T1000 (cell line): ENCODE data around the gene RASGRF2.

Experiments used
- DNase-seq: peaks from one replicate; lab custom pipeline; 2025; ENCODE audit warnings: mixed read lengths; lab: John Stamatoyannopoulos, UW

The RASGRF2 gene

DNA sequence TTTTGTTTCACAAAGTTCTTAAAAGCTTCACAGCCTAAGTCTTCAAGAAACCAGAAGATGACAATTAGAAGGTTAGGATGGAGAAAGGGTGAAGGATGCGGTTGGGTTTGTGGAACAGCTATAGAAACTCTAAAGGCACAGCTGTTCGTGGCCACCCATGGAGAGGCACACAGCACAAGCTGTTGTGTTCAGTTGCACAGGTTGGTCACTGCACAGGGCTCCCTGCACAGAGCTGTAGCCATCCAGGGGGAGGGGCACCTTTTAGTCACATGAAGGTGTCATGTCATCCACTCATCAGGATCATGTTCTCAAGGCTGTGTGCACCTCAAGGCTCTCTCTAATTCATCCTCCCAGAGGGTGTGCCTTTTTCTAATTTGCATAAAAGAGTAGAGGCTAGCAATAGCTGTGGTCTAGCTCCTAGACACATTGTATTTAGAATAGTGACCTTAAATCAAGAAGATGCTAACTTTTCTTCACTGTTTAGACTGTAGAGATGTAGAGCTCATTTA lies 5.0 kb upstream of the RASGRF2 start:
- no peak for DNase-seq

DNA sequence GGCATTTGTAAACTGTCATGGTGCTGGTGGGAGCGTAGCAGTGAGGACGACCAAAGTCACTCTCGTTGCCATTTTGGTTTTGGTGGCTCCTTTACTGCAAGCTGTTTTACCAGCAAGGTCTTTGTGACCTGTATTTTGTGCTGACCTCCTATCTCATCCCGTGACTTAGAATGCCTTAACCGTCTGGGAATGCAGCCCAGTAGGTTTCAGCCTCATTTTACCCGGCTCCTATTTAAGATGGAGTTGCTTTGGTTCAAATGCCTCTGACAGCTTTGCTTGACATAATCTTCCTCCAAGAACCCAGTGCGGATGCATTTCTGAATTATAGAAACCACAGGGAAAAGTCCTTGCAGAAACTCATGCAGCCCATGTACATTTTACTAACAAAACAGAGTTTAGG lies 3.9 kb upstream of the RASGRF2 start:
- DNase-seq: no peak

DNA sequence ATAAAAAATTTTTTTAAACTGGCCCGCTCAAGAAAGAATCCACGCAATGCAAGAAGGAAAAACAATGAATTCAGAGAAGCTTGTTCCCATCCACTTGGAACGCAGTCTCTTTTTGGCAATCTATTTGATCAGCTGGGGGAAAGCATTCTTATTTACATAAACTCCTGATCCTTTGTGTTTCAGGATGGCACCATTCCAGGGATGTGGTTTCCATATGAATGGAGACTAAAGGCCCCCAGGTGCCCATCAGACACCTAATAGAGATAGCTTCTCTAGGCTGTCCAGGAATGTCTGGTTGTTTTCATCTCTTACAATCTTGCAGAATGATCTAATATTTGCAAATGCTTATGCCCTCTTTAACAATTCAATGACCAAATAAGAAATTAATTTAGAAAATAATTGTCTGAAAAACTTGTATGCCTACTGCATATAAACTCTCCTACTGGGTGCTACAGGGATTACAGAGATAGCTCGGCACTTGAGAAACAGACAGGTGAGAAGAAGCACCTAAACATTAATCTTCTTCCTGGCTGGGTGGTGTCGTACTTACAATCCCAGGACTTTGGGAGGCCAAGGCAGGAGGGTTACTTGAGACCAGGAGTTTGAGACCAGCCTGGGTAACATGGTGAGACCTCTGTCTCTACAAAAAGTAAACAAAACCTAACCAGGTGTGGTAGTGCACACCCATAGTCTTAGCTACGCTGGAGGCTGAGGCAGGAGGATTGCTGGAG lies 3.0 kb upstream of the RASGRF2 start:
- DNase-seq: no peak

DNA sequence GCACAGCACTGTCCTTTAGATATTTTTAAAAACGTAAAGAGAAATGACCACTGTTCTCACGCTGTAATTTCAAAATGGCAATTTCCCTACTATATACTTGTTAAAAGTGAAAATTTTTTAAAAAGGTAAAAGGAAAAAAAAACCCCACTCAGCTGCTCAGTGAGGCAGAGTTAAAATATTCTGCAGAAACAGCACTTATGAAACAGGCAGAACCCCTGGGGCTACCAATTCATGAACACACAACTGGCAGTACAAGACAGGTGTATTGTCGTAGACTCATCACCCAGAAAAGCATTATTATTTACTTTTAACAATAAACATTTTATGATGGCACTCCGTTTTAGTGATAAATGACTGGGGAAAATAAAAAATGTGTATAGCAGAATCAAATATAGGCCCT lies 1.5 kb upstream of the RASGRF2 start:
- DNase-seq: no peak

DNA sequence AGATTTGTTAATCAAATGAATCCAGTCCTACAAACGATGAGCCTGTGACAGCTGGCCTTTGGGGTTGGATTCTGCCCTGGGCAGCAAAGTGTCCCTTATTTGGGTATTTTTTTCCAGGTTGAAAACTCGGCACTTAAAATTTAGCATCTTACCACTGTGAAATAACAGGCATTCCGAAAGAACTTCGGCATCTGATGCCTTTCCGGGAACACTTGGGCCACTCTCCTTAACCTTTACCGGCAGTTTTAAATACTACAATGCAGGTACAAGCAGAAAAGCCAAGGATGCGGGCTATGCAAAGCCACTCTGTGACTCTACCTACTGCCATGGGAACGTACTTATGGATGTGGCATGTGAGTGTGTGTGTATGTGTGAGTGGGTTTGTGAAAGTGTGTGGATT lies 1.0 kb upstream of the RASGRF2 start:
- DNase-seq: no peak

DNA sequence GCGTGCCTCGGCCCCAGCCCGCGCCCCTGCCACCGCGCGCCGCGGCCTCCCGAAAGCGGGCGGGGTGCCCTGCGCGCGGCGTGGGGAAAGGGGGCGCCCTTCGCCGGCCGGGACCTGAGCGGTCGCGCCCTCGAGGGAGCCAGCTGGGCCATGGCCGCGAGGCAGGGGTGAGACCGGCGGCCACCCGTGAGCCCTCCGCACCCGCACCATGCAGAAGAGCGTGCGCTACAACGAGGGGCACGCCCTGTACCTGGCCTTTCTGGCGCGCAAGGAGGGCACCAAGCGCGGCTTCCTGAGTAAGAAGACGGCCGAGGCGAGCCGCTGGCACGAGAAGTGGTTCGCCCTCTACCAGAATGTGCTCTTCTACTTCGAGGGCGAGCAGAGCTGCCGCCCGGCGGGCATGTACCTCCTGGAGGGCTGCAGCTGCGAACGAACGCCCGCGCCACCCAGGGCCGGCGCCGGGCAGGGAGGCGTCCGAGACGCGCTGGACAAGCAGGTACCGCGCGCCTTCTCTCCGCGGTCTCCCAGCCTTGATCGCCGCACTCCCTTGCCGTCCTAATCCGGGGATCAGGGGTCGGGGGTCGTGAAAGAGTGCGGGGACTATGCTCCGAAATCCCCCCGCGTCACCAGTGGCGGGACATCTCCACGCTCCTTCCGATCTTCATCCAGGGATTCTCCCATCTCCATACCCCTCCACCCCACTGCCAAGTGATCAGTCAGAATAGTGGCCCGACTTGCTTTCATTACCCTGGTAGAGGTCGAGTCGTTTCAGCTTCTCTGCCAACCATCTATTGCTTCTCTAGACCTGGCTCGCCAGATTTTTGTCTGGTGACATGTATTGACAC lies 590 bp downstream of the RASGRF2 start:
- peak; percentile 6 for DNase-seq

DNA sequence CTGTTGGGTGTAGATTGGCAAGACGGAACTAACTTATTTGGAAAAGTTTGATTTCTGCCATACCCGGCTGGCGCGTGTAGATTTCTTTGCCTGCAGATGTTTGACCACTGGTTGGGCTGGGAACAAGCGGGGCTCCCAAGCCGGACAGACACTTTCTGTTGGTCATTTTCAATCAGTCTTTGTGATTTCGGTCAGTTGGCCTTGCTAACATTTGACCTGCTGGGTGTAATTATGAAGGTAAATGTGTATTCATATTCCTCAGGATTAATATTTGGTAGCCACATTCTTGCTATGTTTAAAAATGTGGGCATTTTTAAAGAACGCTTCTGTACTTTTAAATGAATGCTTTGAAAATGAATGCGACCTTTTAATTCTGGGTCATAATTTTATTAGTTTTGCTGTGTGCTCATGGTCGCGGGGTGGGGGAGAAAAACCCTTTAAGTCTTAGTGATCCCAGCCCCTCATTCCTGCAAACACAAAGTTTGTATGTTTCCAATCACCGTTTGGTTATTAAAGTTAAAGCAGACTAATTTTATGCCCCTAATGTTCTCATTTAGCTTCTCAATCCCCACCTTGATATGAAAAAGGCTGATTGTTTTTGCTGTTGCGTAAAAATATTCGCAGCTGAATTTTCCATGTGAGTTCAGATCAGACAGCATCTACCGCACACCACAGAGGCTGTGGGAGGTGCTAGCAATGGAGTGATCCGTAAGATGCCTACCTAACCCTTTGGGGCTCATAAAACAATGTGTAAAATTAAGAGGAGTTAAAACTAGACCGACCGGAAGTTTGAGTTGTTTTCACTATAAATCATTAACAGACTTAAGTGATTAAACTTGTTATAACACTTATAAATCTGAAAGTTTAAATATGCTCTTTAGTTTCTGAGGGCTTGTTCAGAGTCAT lies 1.5 kb downstream of the RASGRF2 start:
- DNase-seq: no peak

DNA sequence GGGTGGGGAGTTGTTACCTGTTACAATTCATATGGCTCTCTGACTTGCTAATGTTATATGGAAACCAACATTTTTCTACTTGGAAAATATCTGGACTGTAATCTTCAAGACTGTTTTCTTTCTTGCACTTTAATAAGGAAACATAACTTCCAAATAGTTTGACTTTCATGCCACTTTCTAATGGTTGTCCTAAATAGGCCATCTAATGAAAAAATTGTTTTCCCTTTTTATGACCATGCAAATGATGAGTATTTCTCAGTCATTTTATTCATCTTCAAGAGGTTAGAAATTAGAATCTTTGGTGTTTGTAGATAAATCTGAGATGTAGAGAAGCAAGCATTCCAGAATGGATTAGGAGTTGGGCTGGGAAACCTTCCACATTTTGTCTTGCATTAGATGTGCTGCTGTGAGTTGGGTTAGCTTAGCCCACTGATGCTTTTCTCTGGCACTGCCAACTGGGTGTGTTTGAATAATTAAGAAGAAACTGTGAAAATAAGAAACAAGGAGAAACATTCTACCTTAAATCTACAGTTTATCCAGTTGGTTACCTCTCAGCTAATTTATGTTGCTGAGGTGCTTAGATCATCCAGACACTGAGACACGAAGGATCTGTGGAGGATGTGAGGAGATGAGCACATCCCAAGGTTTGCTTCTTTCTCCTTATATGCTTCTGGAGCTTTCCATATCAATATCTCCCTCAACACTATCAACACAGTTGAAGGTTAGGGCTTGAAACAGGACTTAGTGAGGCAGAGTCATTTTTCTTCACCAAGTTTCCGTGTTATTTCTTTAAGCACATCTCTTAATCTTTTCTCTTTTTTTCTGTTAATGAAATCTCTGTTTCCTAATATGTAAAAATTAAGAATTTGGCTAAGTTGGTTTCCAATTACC lies 2.7 kb downstream of the RASGRF2 start:
- no peak for DNase-seq

DNA sequence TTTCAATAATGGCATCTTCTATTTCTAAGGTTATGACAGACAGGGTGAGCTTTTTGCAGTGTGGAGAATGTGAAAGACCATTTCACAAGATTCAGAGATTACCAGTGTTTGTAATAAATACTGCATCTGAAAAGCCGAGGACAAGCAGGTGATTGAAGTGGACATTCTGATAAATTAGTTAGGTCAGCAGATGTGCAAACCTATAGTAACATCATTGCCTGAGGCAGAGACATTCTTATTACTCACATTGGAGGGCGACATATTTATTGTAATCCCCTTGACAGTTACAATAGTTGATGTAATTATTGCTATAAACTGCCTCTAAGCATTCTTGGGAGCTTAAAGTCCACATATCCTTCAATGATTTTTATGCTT lies 3.3 kb downstream of the RASGRF2 start:
- no peak for DNase-seq

DNA sequence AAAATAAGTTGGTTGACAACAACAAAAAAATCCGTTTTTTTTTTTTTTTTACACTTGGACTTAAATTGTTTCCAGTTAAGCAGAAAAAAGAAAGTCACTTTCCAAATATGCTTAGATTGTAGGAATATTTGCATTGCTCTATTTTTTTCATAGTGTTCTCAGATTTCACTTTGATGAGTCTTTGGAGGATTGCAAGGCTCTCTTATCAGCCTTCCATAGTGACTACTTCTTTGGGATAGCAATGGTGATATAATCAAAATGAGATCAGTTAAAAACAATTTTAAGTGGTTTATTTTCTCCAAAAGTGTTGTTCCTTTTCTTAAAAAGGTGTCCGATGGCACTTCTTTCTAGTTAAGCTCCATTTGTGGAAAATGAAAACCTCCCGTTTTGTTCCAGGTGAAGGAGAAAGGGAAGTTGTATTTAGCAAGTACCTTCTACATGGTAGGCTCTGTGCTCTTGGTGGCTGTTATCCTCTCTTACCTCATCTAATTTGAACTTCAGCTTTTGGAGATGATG lies 3.9 kb downstream of the RASGRF2 start:
- DNase-seq: no peak

DNA sequence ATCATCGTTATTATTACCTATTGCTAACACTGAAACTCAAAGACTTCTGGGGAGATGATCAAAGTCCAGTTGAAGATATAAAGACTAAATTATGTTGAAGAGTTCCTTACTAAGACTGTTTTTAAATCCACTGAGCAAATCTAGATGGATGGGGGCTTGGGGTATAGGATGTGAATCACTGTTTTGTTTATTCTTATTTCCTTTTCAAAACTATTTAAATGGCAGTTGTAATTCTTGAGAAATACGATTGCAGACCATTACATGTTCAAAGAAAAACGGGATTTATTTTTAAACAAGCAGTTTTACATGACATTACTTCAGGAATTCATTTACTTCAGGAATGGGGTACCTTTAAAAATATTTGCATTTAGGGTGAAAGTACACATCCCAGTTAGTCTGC lies 4.3 kb downstream of the RASGRF2 start:
- no peak for DNase-seq

DNA sequence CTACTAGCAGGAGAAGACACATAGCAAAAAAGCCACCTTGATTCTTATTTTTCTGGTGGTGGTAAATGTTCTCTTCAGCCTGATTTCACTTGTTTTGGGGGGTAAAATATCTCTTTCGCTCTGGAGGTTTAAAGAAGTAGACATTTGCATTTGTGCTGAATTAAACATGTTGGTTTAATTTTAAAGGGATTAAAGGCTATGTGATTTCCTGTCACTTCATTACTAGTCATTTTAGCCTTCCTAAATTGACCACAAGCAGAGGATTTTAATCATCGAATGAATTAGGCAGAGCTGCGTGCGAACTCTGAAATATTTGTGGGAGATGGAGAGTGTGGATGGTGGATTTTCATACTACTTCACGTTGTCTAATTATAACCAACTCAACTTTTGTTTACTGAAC lies 4.8 kb downstream of the RASGRF2 start:
- no peak for DNase-seq

DNA sequence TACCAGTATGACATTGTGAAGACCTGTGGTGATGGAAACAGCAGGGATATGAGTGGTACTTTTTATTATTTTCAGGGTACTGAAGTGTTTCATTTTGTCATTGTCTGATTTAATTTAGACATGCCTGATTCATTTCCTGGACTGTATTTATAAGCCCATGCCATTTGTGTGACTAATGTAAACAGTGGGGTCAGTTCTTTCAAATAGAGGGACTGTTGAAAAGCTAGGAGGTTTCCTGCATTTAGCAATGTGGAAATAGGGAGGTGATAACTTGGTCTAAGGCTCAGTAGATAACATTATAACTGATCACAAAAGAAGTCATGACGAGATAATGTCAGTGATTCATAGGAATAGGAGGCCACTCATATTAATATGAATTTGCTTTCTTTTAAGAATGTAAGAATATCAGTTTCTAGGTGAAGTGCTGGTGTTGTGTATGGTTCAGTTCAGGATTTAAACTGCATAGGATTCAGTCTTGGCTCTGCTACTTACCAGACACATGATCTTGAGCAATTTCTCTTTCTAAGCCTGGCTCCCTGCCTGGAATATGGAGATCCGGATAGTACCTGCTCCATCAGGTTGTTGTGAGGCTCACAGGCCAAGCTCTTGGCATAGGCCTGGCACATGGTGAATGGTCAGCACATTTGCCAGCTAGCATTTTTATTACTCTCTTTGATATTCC lies 7.5 kb downstream of the RASGRF2 start:
- DNase-seq: no peak

DNA sequence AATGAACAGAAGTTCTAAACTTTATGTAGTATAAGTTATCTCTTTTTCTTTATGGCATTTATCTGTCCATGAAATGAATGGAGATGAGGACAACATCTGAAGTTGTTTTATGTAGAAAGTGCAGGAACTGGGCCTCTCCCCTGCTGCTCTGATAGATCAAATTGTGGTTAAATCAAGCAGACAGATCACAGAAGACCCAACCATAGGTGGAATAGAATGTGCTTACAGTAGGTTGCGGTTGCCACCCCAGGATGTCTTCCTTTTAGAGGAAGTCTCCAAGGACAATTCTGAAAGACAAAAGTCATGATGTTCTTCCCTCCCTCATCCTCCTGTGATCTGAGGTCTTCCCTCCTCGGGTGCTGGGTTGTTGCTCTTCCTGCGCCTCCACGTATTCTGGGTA lies 12.9 kb downstream of the RASGRF2 start:
- DNase-seq: no peak

DNA sequence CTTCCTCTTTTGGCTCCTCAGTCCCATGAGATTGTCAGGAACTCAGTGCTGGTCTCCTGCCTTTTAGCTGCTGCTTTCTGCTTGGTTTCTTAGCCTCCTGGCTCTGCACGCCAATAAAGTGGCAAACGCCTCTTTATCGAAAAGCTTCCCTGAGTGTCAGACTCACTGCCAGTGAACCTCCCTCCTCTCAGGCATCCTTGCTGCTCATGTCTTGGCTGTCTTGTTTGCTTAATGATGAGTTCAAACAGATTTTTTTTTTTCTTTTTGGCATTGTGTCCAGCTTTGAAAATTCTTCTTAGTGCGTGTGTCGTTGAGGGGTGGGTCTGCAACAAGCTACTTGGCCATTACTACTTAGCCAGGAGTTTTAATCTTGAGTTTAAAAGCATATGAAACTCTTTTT lies 14.9 kb downstream of the RASGRF2 start:
- DNase-seq: no peak

DNA sequence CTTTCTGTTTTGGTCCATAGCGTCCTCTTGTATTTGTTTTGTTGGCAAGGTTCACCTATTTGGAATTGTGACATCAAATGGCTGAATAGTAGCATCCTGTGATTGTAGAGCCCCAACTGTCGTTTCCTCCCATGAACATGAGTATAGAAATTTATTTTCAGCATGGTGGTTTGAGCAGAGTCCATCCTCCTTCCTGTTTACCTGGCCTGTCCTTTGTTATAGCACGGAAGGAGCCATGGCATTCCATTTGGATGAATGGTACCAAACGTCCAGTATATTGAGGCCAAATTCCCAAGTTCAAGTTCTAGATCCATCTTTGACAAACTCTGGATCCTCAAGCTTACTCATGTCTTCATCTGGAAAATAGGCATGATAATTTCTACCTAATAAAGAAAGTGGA lies 16.8 kb downstream of the RASGRF2 start:
- DNase-seq: no peak

DNA sequence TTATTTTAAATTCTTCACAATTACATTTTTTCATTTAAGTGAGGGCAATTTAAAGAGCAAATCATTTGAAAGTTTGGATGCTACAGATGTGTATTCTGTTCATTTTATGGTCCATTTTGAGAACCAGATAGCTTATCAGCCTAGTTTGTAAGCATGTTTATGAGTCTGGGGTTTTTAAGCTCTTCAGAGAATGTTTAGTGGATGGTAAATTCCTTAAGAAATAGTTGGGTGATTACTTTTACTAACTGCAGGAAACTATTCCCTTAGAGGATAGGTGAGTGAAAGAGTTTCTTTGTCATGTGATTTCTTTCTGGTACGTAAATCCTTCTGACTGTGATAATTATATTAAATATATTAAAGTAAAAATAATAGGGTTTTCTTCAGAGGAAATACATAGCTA lies 17.6 kb downstream of the RASGRF2 start:
- DNase-seq: no peak

DNA sequence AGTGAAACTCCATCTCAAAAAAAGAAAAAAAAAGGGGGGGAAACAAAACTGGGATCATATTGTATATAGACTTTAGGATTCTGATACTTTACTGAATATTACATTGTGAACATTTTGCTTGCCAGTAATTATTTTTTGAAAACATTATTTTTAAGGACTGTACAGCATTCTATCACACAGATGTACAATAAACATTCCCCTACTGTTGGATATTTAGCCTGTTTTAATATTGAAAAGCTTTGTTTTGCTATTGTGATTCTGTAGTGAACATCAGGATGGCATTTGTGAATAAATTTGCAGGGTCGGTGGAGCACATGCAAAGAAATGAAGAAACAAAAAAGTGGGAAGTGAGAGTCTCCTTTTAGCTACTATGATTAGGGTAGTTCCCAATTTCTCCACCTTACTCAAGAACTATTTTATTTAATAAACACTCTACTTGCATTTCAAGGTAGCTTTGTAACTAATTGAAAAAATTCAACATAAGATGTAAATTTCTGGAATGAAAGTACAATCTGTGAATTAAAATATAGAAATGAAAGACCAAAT lies 18.7 kb downstream of the RASGRF2 start:
- DNase-seq: no peak

DNA sequence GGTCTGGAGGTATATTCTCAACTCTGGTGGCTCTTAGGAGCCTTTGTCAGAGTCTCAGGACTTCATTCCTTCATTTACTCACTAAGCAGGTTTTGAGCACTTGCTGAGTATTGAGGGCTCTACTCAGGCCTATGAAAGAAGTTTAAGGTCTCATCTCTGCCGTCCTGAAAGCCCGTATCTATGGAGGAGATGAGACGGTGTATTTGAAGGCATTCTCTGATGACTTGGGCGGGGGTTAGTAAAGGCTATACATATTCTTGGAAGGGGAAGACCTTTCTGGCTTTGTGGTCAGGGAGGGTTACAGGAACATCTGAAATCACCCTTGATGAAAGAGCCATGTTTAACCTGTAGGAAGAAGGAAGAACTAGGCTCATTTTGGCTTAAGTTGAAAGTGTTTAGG lies 21.9 kb downstream of the RASGRF2 start:
- no peak for DNase-seq

DNA sequence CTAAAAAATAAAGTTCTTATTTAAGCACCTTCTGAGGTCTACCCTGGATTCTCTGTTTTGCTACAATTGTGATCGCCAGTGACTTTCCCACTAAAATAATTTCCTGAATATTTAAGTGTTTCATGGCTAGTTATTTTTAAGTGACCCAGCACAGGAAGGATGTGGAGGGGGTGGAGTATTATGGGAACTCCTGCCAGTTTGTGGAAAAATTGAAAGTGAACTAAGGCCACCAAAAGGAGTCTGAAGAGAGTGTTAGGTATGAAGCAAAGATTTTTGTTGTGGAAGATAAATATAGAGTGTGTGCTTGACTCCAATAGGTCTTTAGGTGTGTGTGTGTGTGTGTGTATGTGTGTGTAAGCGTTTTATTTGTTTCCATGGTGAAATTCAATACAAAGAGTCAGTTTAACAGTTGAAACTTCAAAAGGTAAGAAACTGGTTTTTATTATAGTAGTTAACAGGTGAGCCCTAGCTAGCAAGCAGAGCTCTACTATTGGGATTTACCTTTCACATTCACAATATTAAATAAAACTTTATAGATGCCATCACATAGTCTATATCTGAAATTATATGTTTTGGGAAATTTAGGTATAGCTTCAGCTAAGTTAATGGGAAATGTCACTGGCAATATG lies 25.6 kb downstream of the RASGRF2 start:
- no peak for DNase-seq
